Motor neuron (in vitro differentiated cells): ENCODE data around the gene KLHL29. TPM values are rescaled to one million over a fixed set of nuclear protein-coding genes. Genes with fewer than 3 reads are reported as not detected.

Source experiments
- ATAC-seq, 8 experiments: fragments of 200-7000 bp; cut with Tn5 transposase; replicated peaks in 6 of 8; 2 replicates each; pipeline ENCODE4 v1.8.0; 2021; ENCODE audit warnings: mild to moderate bottlenecking in 8 of 8, moderate library complexity in 8 of 8
- H3K27ac ChIP-seq, 2 donors: fragments of 250-450 bp; sonication (Bioruptor Pico); 2 replicates each; pipeline ENCODE4 v1.9.0; 2021; ENCODE audit warnings: antibody characterized with exemption in 2 of 2, mild to moderate bottlenecking in 2 of 2, moderate library complexity in 1 of 2
- H3K4me1 ChIP-seq, 2 donors: fragments of 250-450 bp; sonication (Bioruptor Pico); replicated peaks in 1 of 2; 2 replicates each; pipeline ENCODE4 v1.6.1; 2021; ENCODE audit warnings: antibody characterized with exemption in 2 of 2, mild to moderate bottlenecking in 2 of 2, moderate library complexity in 1 of 2
- H3K4me3 ChIP-seq, 5 donors: fragments of 250-450 bp; sonication (Bioruptor Pico); 2 replicates each; pipeline ENCODE4 v1.9.0; 2021; ENCODE audit warnings: antibody characterized with exemption in 5 of 5, mild to moderate bottlenecking in 5 of 5, moderate library complexity in 4 of 5
- WGBS, 10 experiments: fragments of 450-650 bp; shearing (Covaris generic); methylation state at CpG; one replicate each; pipeline ENCODE4 v1.0.0; 2022; 5-methylcytosine and 5-hydroxymethylcytosine counted together
- in situ Hi-C, 9 experiments: fragments of 400-800 bp; cut with MboI; loops; one replicate each; pipeline ENCODE4 v1.15.0; 2021; ENCODE audit warnings: low sequenced_read_pairs in 9 of 9, low pct_unique_long_range_greater_than_20kb in 2 of 9; ENCODE audit not compliant: unreplicated experiment in 9 of 9
- total RNA-seq, 8 experiments: library from RNA; unstranded; fragments of 300-600 nt; gene quantifications; 2 replicates each; pipeline versions ENCODE4 v1.2.3 to v1.2.4, GENCODE V29; 2022

The KLHL29 gene
- total RNA-seq, 8 experiments from 2014 or later, result 4.1 to 58.7 (median 5.4) TPM

GRCh38 chr2:23452853-23453420, 68.0 kb downstream of the KLHL29 start:
- in situ Hi-C loops, result no loop called here
- Histone ChIP-seq H3K27ac (no peak overlapping the region), H3K4me3 (no peak overlapping the region), H3K4me1 (peaks cover 21 to 23% of the 10 kb centered on the region in 2 donors)
- ATAC-seq, result peak in 1 of 8 experiments; percentile 15
- WGBS, 10 experiments, result 30 to 100% (median 82%) methylated on average over 1 to 9 of the region's 9 CpGs; no CpG with 5 or more reads in 2 of the 10 experiments

- peak in 2 of 8 experiments; percentile 26 to 52 for ATAC-seq
- in situ Hi-C loops, result no loop called here
- Histone ChIP-seq H3K4me1 (peaks cover 24 to 25% of the 10 kb centered on the region in 2 donors), H3K27ac (no peak overlapping the region), H3K4me3 (no peak overlapping the region)
- WGBS, 10 experiments, result 31 to 76% (median 53%) methylated on average over 1 to 7 of the region's 8 CpGs; no CpG with 5 or more reads in 4 of the 10 experiments
Measured at GRCh38 chr2:23453432-23453831, 68.5 kb downstream of the KLHL29 start.

- H3K4me3 ChIP-seq, result no peak overlapping the region
- in situ Hi-C loops, result no loop called here
- WGBS, 10 experiments, result 0 to 89% (median 26%) methylated on average over 2 to 7 of the region's 10 CpGs
- peak in 5 of 8 experiments; percentile 59 to 78 (median 73) for ATAC-seq
- no peak overlapping the region for H3K27ac ChIP-seq
- H3K4me1 ChIP-seq, result peaks cover 24 to 25% of the 10 kb centered on the region in 2 donors
Measured at GRCh38 chr2:23453836-23454460, 69.0 kb downstream of the KLHL29 start.

GRCh38 chr2:23454501-23455120, 69.6 kb downstream of the KLHL29 start:
- in situ Hi-C loops, result no loop called here
- H3K4me3 ChIP-seq, result no peak overlapping the region
- 35 to 96% (median 70%) methylated on average over 1 to 11 of the region's 11 CpGs for WGBS, 10 experiments

GRCh38 chr2:23456396-23456795, 71.4 kb downstream of the KLHL29 start:
- 85 to 100% (median 92%) methylated on average over 2 to 15 of the region's 17 CpGs; no CpG with 5 or more reads in 3 of the 10 experiments for WGBS, 10 experiments
- H3K4me1 ChIP-seq, result peaks cover 24 to 25% of the 10 kb centered on the region in 2 donors
- ATAC-seq, result no peak
- no peak overlapping the region for H3K4me3 ChIP-seq
- H3K27ac ChIP-seq, result no peak overlapping the region
- in situ Hi-C loops, result no loop called here

More at GRCh38 chr2:23454501-23455120, 69.6 kb downstream of the KLHL29 start:
- H3K4me1 ChIP-seq, result peaks cover 24 to 25% of the 10 kb centered on the region in 2 donors
- peak in 1 of 8 experiments; percentile 45 for ATAC-seq
- no peak overlapping the region for H3K27ac ChIP-seq

GRCh38 chr2:23456881-23457760, 72.1 kb downstream of the KLHL29 start:
- ATAC-seq, result no peak
- Histone ChIP-seq H3K27ac (no peak overlapping the region), H3K4me3 (no peak overlapping the region), H3K4me1 (peaks cover 24 to 25% of the 10 kb centered on the region in 2 donors)
- 80 to 100% (median 85%) methylated on average over 1 to 9 of the region's 20 CpGs; no CpG with 5 or more reads in 2 of the 10 experiments for WGBS, 10 experiments
- in situ Hi-C loops, result no loop called here

GRCh38 chr2:23457990-23458682, 73.2 kb downstream of the KLHL29 start:
- 60 to 100% (median 85%) methylated on average over 1 to 12 of the region's 13 CpGs; no CpG with 5 or more reads in 1 of the 10 experiments for WGBS, 10 experiments
- in situ Hi-C loops, result no loop called here
- peak in 7 of 8 experiments; percentile 27 to 97 (median 45) for ATAC-seq
- Histone ChIP-seq H3K4me3 (no peak overlapping the region), H3K4me1 (peaks cover 23 to 25% of the 10 kb centered on the region in 2 donors), H3K27ac (no peak overlapping the region)

- 40 to 100% (median 81%) methylated on average over 1 to 2 of the region's 2 CpGs; no CpG with 5 or more reads in 4 of the 10 experiments for whole genome bisulfite sequencing, 10 experiments
- in situ Hi-C loops, result no loop called here
- ATAC-seq, result peak in 1 of 8 experiments; percentile 26
- H3K27ac ChIP-seq, result no peak overlapping the region
- no peak overlapping the region for H3K4me3 ChIP-seq
- peaks cover 23% of the 10 kb centered on the region in 2 donors for H3K4me1 ChIP-seq
Measured at GRCh38 chr2:23459032-23459431, 74.1 kb downstream of the KLHL29 start.

GRCh38 chr2:23460228-23460627, 75.2 kb downstream of the KLHL29 start:
- H3K4me3 ChIP-seq, result no peak overlapping the region
- in situ Hi-C loops, result no loop called here
- peak in 2 of 8 experiments; percentile 19 to 37 for ATAC-seq
- H3K27ac ChIP-seq, result no peak overlapping the region
- peaks cover 24% of the 10 kb centered on the region in 2 donors for H3K4me1 ChIP-seq
- WGBS, 10 experiments, result 43 to 100% (median 83%) methylated on average over 1 of the region's 1 CpG; no CpG with 5 or more reads in 4 of the 10 experiments

- H3K4me1 ChIP-seq, result peaks cover 31 to 32% of the 10 kb centered on the region in 2 donors
- no peak for ATAC-seq
- 35 to 100% (median 91%) methylated on average over 1 to 5 of the region's 5 CpGs; no CpG with 5 or more reads in 2 of the 10 experiments for WGBS, 10 experiments
- no peak overlapping the region for H3K4me3 ChIP-seq
- no peak overlapping the region for H3K27ac ChIP-seq
- in situ Hi-C loops, result no loop called here
Measured at GRCh38 chr2:23460993-23461392, 76.0 kb downstream of the KLHL29 start.

- peak in 2 of 8 experiments; percentile 33 to 37 for ATAC-seq
- H3K4me3 ChIP-seq, result no peak overlapping the region
- in situ Hi-C loops, result no loop called here
- peaks cover 27 to 34% of the 10 kb centered on the region in 2 donors for H3K4me1 ChIP-seq
- no CpG with 5 or more reads among the region's 6 CpGs for WGBS, 10 experiments
- H3K27ac ChIP-seq, result no peak overlapping the region
Measured at GRCh38 chr2:23464156-23464555, 79.2 kb downstream of the KLHL29 start.
